Right lobe of liver (tissue), 4 donors: ENCODE measurements around the gene TGFBR3.

Source experiments
- POLR2A ChIP-seq: fragments of 450-650 bp; IDR thresholded peaks from one replicate; pipeline ENCODE4 v1.6.1; 2017; ENCODE audit warnings: antibody characterized with exemption, mild to moderate bottlenecking
- TF ChIP-seq, protein P1 (sequence below), 4 donors: fragments of 200-600 bp in 3 of 4; fragments of 450-650 bp in 1 of 4; IDR thresholded peaks; one replicate each; pipeline versions ENCODE4 v1.5.1 to v1.8.0; 2016 to 2022; ENCODE audit warnings: antibody characterized with exemption in 4 of 4, mild to moderate bottlenecking in 2 of 4
- donor health status: DM: no; HTN: no; CAD: no.
- donor health status: DM: no; HTN: no; CAD: no.
- donor health status: DM: no; HTN: yes; CAD: no.

DNA sequence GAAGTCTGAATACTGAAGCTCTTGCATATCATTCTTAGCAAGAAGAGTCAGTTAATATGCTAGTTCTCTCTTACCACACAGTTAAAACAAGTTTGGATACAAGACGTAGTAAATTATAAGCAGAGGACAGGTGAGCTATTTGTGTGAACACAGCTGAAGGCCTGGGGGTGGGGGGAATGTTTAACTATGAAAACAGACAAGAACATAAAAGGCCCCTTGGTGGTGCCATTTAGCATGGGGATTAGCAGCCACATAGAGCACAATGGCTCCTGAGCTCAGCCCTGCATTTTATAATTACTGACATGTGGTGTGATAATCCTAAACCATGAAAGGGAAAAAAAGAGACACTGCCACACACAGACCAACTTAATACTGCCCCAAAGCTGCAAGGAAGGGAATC lies 94.8 kb downstream of the TGFBR3 start:
- TF ChIP-seq, protein P1, sequence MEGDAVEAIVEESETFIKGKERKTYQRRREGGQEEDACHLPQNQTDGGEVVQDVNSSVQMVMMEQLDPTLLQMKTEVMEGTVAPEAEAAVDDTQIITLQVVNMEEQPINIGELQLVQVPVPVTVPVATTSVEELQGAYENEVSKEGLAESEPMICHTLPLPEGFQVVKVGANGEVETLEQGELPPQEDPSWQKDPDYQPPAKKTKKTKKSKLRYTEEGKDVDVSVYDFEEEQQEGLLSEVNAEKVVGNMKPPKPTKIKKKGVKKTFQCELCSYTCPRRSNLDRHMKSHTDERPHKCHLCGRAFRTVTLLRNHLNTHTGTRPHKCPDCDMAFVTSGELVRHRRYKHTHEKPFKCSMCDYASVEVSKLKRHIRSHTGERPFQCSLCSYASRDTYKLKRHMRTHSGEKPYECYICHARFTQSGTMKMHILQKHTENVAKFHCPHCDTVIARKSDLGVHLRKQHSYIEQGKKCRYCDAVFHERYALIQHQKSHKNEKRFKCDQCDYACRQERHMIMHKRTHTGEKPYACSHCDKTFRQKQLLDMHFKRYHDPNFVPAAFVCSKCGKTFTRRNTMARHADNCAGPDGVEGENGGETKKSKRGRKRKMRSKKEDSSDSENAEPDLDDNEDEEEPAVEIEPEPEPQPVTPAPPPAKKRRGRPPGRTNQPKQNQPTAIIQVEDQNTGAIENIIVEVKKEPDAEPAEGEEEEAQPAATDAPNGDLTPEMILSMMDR (IDR thresholded peaks at IDR 0.05), result no peak
- no peak for TF ChIP-seq POLR2A
